HCT116 (cell line): ENCODE data around the gene TAF6. TPM values are rescaled to one million over a fixed set of nuclear protein-coding genes. Genes with fewer than 3 reads are reported as not detected.

Experiments used
- ATAC-seq: fragments of 200-7000 bp; cut with Tn5 transposase; 2 replicates; pipeline ENCODE4 v1.9.1; 2020; ENCODE audit warnings: mild to moderate bottlenecking, moderate library complexity
- BruUV-seq: library from RNA; stranded (reverse); fragments of 400-500 nt; replicated peaks from 2 replicates; lab custom pipeline; 2021; lab: Mats Ljungman, UMichigan
- CTCF ChIA-PET: fragments of 300-600 bp; sonication (Branson Sonifier 250); formaldehyde crosslinking; loops from one replicate; lab custom pipeline; 2021; ENCODE audit warnings: antibody characterized with exemption; lab: Charles Lee
- POLR2A ChIA-PET: fragments of 300-600, 350-600 bp; sonication (Branson Sonifier 250); formaldehyde crosslinking; loops from one replicate; lab custom pipeline; 2021; ENCODE audit warnings: antibody characterized with exemption; lab: Charles Lee
- RAD21 ChIA-PET, 2 experiments: fragments of 300-600 bp; sonication (Branson Sonifier 250); formaldehyde crosslinking; loops; one replicate each; lab custom pipeline; 2023; ENCODE audit warnings: low total read pairs in 2 of 2; ENCODE audit not compliant: uncharacterized antibody in 2 of 2, unreplicated experiment in 2 of 2, low non-redundant PET in 1 of 2; lab: Charles Lee
- DNase-seq: peaks from one replicate; pipeline ENCODE4 v3.0.0-alpha.2; 2010; ENCODE audit warnings: low read depth, low spot score
- H2AFZ ChIP-seq: fragments of 200-600 bp; shearing (Covaris generic), sonication (generic); 2 replicates; pipeline ENCODE4 v1.6.1; 2017; ENCODE audit warnings: low read depth, mixed run types, mixed read lengths, antibody characterized with exemption, low read length; ENCODE audit not compliant: poor library complexity, severe bottlenecking
- H3K27ac ChIP-seq: 2 replicates; pipeline ENCODE4 v1.5.1; 2012; ENCODE audit warnings: low read depth, low read length
- H3K27me3 ChIP-seq: fragments of 200-600 bp; sonication (generic); 2 replicates; pipeline ENCODE4 v1.6.1; 2016; ENCODE audit warnings: mixed run types, low read length, mixed read lengths; ENCODE audit not compliant: insufficient read depth
- H3K36me3 ChIP-seq, 2 experiments: fragments of 200-500 bp in 1 of 2; fragments of 200-600 bp in 1 of 2; sonication (Bioruptor generic) in 1 of 2; sonication (generic) in 1 of 2; 2 replicates each; pipeline versions ENCODE4 v1.5.1 to v1.6.1; 2014 to 2016; ENCODE audit warnings: low read length in 2 of 2, inconsistent platforms in 1 of 2, mixed read lengths in 1 of 2, mixed run types in 1 of 2; ENCODE audit not compliant: insufficient read depth in 2 of 2, control insufficient read depth in 1 of 2
- H3K4me1 ChIP-seq, 2 experiments: fragments of 200-600 bp in 1 of 2; sonication (generic) in 1 of 2; 2 replicates each; pipeline versions ENCODE4 v1.5.1 to v1.6.1; 2012 to 2017; ENCODE audit warnings: low read length in 2 of 2, inconsistent platforms in 1 of 2, mild to moderate bottlenecking in 1 of 2, mixed read lengths in 1 of 2, mixed run types in 1 of 2, moderate library complexity in 1 of 2; ENCODE audit not compliant: insufficient read depth in 2 of 2, control insufficient read depth in 1 of 2
- H3K4me2 ChIP-seq: fragments of 200-600 bp; sonication (generic); 2 replicates; pipeline ENCODE4 v1.6.1; 2017; ENCODE audit warnings: mixed run types, low read length, mixed read lengths
- H3K4me3 ChIP-seq, 2 experiments: fragments of 200-600 bp in 1 of 2; sonication (generic) in 1 of 2; replicated peaks in 1 of 2; 2 replicates each; pipeline ENCODE4 v1.5.1; 2011 to 2016; ENCODE audit warnings: low read length in 2 of 2, control low read depth in 1 of 2, low read depth in 1 of 2, mild to moderate bottlenecking in 1 of 2, mixed read lengths in 1 of 2, mixed run types in 1 of 2
- H3K79me2 ChIP-seq: fragments of 200-600 bp; sonication (generic); 2 replicates; pipeline ENCODE4 v1.6.1; 2017; ENCODE audit warnings: mild to moderate bottlenecking, mixed run types, low read length, moderate library complexity, mixed read lengths; ENCODE audit not compliant: insufficient read depth
- H3K9ac ChIP-seq: fragments of 200-600 bp; sonication (generic); 2 replicates; pipeline ENCODE4 v1.6.1; 2016; ENCODE audit warnings: low read length, mixed read lengths
- H3K9me2 ChIP-seq: fragments of 200-600 bp; sonication (generic), shearing (Covaris generic); 2 replicates; pipeline ENCODE4 v1.6.1; 2017; ENCODE audit warnings: mixed run types, mild to moderate bottlenecking, moderate library complexity; ENCODE audit not compliant: insufficient read depth
- H3K9me3 ChIP-seq, 2 experiments: fragments of 200-500 bp in 1 of 2; fragments of 200-600 bp in 1 of 2; sonication (Bioruptor generic) in 1 of 2; sonication (generic) in 1 of 2; 2 replicates each; pipeline ENCODE4 v1.6.1; 2014 to 2017; ENCODE audit warnings: low read length in 2 of 2, mixed read lengths in 2 of 2, inconsistent platforms in 1 of 2, low read depth in 1 of 2, mild to moderate bottlenecking in 1 of 2, mixed run types in 1 of 2, moderate library complexity in 1 of 2; ENCODE audit not compliant: control insufficient read depth in 1 of 2, insufficient read depth in 1 of 2
- H4K20me1 ChIP-seq: fragments of 200-600 bp; sonication (generic), shearing (Covaris generic); 2 replicates; pipeline ENCODE4 v1.6.1; 2017; ENCODE audit warnings: mixed run types, mild to moderate bottlenecking, moderate library complexity; ENCODE audit not compliant: insufficient read depth
- CBX3 ChIP-seq: IDR thresholded peaks from 2 replicates; pipeline ENCODE4 v1.6.1; 2012; ENCODE audit warnings: low read depth
- EZH2phosphoT487 ChIP-seq: fragments of 200-600 bp; IDR thresholded peaks from 2 replicates; pipeline ENCODE4 v1.6.1; 2018; ENCODE audit warnings: antibody characterized with exemption, borderline replicate concordance
- JUND ChIP-seq: IDR thresholded peaks from 2 replicates; pipeline ENCODE4 v1.6.1; 2012
- POLR2AphosphoS5 ChIP-seq: IDR thresholded peaks from 2 replicates; pipeline ENCODE4 v1.6.1; 2011; ENCODE audit warnings: mild to moderate bottlenecking, low read depth, low read length, moderate library complexity
- SIN3A ChIP-seq: IDR thresholded peaks from 2 replicates; pipeline ENCODE4 v1.6.1; 2012; ENCODE audit warnings: low read depth
- SP1 ChIP-seq: IDR thresholded peaks from 2 replicates; pipeline ENCODE4 v1.6.1; 2012; ENCODE audit warnings: low read depth
- TCF7L2 ChIP-seq: IDR thresholded peaks from 2 replicates; pipeline ENCODE4 v1.7.0; 2011; ENCODE audit warnings: borderline replicate concordance, inconsistent platforms; ENCODE audit not compliant: insufficient read depth, insufficient read length; ENCODE audit errors: extremely low read depth
- YY1 ChIP-seq: IDR thresholded peaks from 2 replicates; pipeline ENCODE4 v1.6.1; 2011; ENCODE audit warnings: low read length, low read depth, moderate library complexity, mild to moderate bottlenecking; ENCODE audit not compliant: insufficient replicate concordance; ENCODE audit errors: extremely low read depth
- ZFX ChIP-seq: fragments of 450-650 bp; IDR thresholded peaks from 2 replicates; pipeline ENCODE4 v1.6.1; 2017
- ZNF274 ChIP-seq: fragments of 200-500 bp; sonication (Bioruptor generic); IDR thresholded peaks from 2 replicates; pipeline ENCODE4 v1.6.1; 2014; ENCODE audit warnings: mild to moderate bottlenecking, low read depth, low read length, inconsistent platforms
- intact Hi-C: fragments of 100-400 bp; cut with micrococcal nuclease; formaldehyde crosslinking; loops from 2 replicates; pipeline ENCODE4 v1.10.0; 2022
- total RNA-seq: library from RNA; stranded (reverse); gene quantifications from one replicate; pipeline ENCODE4 v1.2.1, GENCODE V29; 2021; ENCODE audit not compliant: unreplicated experiment
- TF ChIP-seq, protein P1 (sequence below): IDR thresholded peaks from 2 replicates; pipeline ENCODE4 v1.6.1; 2012
- TF ChIP-seq, protein P2 (sequence below): IDR thresholded peaks from 2 replicates; pipeline ENCODE4 v1.6.1; 2012; ENCODE audit warnings: low read depth

Gene TAF6
- total RNA-seq, 1 experiment from 2014 or later, result 67.4 TPM

DNA sequence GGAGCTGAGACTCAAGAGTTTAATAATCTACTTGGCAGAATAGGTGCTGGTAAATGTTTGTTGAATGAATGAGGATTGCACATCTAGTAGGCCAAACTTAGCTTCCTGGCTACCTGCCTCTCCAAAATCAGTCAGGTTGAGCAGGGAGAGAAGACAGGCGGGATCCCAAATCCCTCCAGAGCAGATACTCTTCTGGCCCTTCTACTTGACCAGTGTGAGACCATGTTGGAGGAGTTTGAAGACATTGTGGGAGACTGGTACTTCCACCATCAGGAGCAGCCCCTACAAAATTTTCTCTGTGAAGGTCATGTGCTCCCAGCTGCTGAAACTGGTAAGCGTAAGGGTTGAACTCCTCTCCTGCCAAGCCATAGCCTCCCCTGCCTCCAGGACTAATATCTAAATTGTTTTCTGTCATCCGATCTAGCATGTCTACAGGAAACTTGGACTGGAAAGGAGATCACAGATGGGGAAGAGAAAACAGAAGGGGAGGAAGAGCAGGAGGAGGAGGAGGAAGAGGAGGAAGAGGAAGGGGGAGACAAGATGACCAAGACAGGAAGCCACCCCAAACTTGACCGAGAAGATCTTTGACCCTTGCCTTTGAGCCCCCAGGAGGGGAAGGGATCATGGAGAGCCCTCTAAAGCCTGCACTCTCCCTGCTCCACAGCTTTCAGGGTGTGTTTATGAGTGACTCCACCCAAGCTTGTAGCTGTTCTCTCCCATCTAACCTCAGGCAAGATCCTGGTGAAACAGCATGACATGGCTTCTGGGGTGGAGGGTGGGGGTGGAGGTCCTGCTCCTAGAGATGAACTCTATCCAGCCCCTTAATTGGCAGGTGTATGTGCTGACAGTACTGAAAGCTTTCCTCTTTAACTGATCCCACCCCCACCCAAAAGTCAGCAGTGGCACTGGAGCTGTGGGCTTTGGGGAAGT lies 5.4 kb upstream of the TAF6 start:
- peak overlapping the region; percentile 98; the same call in 1 of the 2 replicates for H3K9ac ChIP-seq

DNA sequence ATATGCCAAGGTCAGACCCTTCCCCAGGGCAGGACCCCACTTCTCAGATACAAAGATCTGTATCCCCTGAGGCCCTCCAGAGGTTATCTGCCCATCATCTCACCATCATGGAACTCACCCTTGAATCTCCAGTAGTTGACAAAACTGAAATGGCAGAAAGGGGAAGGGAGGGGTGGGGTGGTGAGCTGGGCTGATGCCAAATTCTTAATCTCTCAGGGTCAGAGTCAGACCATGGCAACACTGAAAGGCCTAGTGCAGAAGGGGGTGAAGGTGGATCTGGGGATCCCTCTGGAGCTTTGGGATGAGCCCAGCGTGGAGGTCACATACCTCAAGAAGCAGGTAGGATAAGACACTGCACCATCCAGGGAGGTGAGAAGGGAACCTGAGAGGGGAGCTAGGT lies 3.4 kb upstream of the TAF6 start:
- no TSS peak for BruUV-seq
- Histone ChIP-seq H3K4me1 (peaks cover 17 to 39% of the 10 kb centered on the region in 2 experiments), H3K4me2 (no peak overlapping the region), H4K20me1 (no peaks in the 10 kb centered on the region), H3K36me3 (no peaks in the 10 kb centered on the region), H3K27ac (no peak overlapping the region), H3K79me2 (peaks cover 19% of the 10 kb centered on the region), H3K4me3 (no peak overlapping the region), H3K9me3 (no peaks in the 10 kb centered on the region), H3K27me3 (no peaks in the 10 kb centered on the region), H3K9ac (no peak overlapping the region), H3K9me2 (no peaks in the 10 kb centered on the region), H2AFZ (no peak overlapping the region)
- ChIA-PET RAD21 (no interaction called here), CTCF (interaction anchor here (1.7 kb wide), 1 partner anchor 8 kb away, joined by 4 read pairs; no protein-coding TSS in a partner anchor), POLR2A (no interaction called here)
- DNase-seq, result no peak
- ATAC-seq, result no peak
- intact Hi-C loops, result no loop called here
- TF ChIP-seq SP1, result no peak
- TF ChIP-seq YY1, result no peak
- no peak for TF ChIP-seq ZFX
- no peak for TF ChIP-seq POLR2AphosphoS5
- TF ChIP-seq, protein P1, sequence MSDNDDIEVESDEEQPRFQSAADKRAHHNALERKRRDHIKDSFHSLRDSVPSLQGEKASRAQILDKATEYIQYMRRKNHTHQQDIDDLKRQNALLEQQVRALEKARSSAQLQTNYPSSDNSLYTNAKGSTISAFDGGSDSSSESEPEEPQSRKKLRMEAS, result no peak
- TF ChIP-seq SIN3A, result no peak
- TF ChIP-seq, protein P2, sequence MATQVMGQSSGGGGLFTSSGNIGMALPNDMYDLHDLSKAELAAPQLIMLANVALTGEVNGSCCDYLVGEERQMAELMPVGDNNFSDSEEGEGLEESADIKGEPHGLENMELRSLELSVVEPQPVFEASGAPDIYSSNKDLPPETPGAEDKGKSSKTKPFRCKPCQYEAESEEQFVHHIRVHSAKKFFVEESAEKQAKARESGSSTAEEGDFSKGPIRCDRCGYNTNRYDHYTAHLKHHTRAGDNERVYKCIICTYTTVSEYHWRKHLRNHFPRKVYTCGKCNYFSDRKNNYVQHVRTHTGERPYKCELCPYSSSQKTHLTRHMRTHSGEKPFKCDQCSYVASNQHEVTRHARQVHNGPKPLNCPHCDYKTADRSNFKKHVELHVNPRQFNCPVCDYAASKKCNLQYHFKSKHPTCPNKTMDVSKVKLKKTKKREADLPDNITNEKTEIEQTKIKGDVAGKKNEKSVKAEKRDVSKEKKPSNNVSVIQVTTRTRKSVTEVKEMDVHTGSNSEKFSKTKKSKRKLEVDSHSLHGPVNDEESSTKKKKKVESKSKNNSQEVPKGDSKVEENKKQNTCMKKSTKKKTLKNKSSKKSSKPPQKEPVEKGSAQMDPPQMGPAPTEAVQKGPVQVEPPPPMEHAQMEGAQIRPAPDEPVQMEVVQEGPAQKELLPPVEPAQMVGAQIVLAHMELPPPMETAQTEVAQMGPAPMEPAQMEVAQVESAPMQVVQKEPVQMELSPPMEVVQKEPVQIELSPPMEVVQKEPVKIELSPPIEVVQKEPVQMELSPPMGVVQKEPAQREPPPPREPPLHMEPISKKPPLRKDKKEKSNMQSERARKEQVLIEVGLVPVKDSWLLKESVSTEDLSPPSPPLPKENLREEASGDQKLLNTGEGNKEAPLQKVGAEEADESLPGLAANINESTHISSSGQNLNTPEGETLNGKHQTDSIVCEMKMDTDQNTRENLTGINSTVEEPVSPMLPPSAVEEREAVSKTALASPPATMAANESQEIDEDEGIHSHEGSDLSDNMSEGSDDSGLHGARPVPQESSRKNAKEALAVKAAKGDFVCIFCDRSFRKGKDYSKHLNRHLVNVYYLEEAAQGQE, result no peak
- TF ChIP-seq JUND, result no peak
- TF ChIP-seq EZH2phosphoT487, result no peak
- no peak for TF ChIP-seq ZNF274

More for the DNA sequence above, 5.4 kb upstream of the TAF6 start:
- TF ChIP-seq POLR2AphosphoS5 (peak; percentile 24; the same call in 1 of the 2 replicates), TCF7L2 (no peak), CBX3 (no peak)
- Histone ChIP-seq H3K79me2 (peaks cover 9% of the 10 kb centered on the region; the same call in 1 of the 2 replicates), H3K36me3 (no peaks in the 10 kb centered on the region), H3K4me1 (peaks cover 33 to 52% of the 10 kb centered on the region in 2 experiments), H3K9me3 (no peaks in the 10 kb centered on the region), H3K4me2 (peak overlapping the region; percentile 84), H3K4me3 (peak overlapping the region in 1 of 2 experiments; percentile 87; a peak in 2 of 4 replicates), H3K9me2 (no peaks in the 10 kb centered on the region), H3K27me3 (no peaks in the 10 kb centered on the region), H4K20me1 (no peaks in the 10 kb centered on the region), H2AFZ (no peak overlapping the region), H3K27ac (peak overlapping the region; percentile 98)
- CTCF ChIA-PET, result no interaction called here
- POLR2A ChIA-PET, result interaction anchor here (0.6 to 3.0 kb wide), 2 partner anchors 23 to 112 kb away, joined by 3 to 16 read pairs; partner anchors contain the start of genes AP4M1 and MCM7
- DNase-seq (no peak), ATAC-seq (no peak)
- no TSS peak for BruUV-seq
- RAD21 ChIA-PET, result interaction anchor here in 1 of 2 experiments (0.7 kb wide), 1 partner anchor 279 kb away, joined by 6 read pairs; no protein-coding TSS in a partner anchor
- intact Hi-C loops, result no loop called here
